Fibroblast of lung (primary cell): ENCODE results near the gene TNS3. TPM values are rescaled to one million over a fixed set of nuclear protein-coding genes. Genes with fewer than 3 reads are reported as not detected.

ENCODE experiments used
- DNase-seq, 2 donors: peaks; one replicate each; pipeline versions ENCODE4 v3.0.0 to v3.0.0-alpha.2; 2010; ENCODE audit warnings: low read depth in 2 of 2
- H2AFZ ChIP-seq: 2 replicates; pipeline ENCODE4 v1.5.1; 2012; ENCODE audit warnings: low read length, control low read depth, inconsistent platforms
- H3K27ac ChIP-seq: 2 replicates; pipeline ENCODE4 v1.5.1; 2011; ENCODE audit warnings: low read length, control low read depth; ENCODE audit not compliant: insufficient read depth
- H3K27me3 ChIP-seq: 2 replicates; pipeline ENCODE4 v1.5.1; 2011; ENCODE audit warnings: mild to moderate bottlenecking, low read length; ENCODE audit not compliant: control insufficient read depth, insufficient read depth
- H3K36me3 ChIP-seq: 2 replicates; pipeline ENCODE4 v1.5.1; 2011; ENCODE audit warnings: low read length; ENCODE audit not compliant: control insufficient read depth, insufficient read depth
- H3K4me1 ChIP-seq: 2 replicates; pipeline ENCODE4 v1.5.1; 2011; ENCODE audit warnings: low read length; ENCODE audit not compliant: control insufficient read depth, insufficient read depth; ENCODE audit errors: extremely low read depth
- H3K4me2 ChIP-seq: 2 replicates; pipeline ENCODE4 v1.5.1; 2011; ENCODE audit warnings: low read length, control low read depth; ENCODE audit not compliant: insufficient read depth; ENCODE audit errors: extremely low read depth
- H3K4me3 ChIP-seq, 4 experiments: fragments of 200-600 bp in 1 of 4; sonication (generic) in 1 of 4; replicated peaks in 1 of 4; 2 replicates each; pipeline ENCODE4 v1.5.1; 2011 to 2016; ENCODE audit warnings: low read length in 4 of 4, low read depth in 3 of 4, mild to moderate bottlenecking in 3 of 4, control low read depth in 2 of 4, inconsistent platforms in 1 of 4, mixed read lengths in 1 of 4; ENCODE audit not compliant: insufficient read depth in 1 of 4; ENCODE audit errors: control extremely low read depth in 1 of 4
- H3K79me2 ChIP-seq: 2 replicates; pipeline ENCODE4 v1.5.1; 2012; ENCODE audit warnings: mild to moderate bottlenecking, low read length, inconsistent platforms; ENCODE audit not compliant: control insufficient read depth, insufficient read depth
- H3K9ac ChIP-seq: 2 replicates; pipeline ENCODE4 v1.5.1; 2011; ENCODE audit warnings: mild to moderate bottlenecking, low read length, control low read depth; ENCODE audit not compliant: insufficient read depth
- H3K9me3 ChIP-seq: 2 replicates; pipeline ENCODE4 v1.5.1; 2012; ENCODE audit warnings: low read depth, low read length; ENCODE audit not compliant: control insufficient read depth, insufficient read depth
- H4K20me1 ChIP-seq: 2 replicates; pipeline ENCODE4 v1.5.1; 2011; ENCODE audit warnings: low read length; ENCODE audit not compliant: control insufficient read depth, insufficient read depth; ENCODE audit errors: extremely low read depth
- CTCF ChIP-seq, 2 donors: IDR thresholded peaks in 1 of 2; conservative IDR thresholded peaks in 1 of 2; 1 replicate in 1 of 2; 2 replicates in 1 of 2; pipeline ENCODE4 v1.5.1; 2011 to 2012; ENCODE audit warnings: low read length in 2 of 2, control low read depth in 1 of 2, inconsistent platforms in 1 of 2, low read depth in 1 of 2, mild to moderate bottlenecking in 1 of 2
- EZH2 ChIP-seq: IDR thresholded peaks from 2 replicates; pipeline ENCODE4 v1.5.1; 2012; ENCODE audit warnings: low read length, control low read depth, mild to moderate bottlenecking; ENCODE audit errors: missing control alignments
- polyA plus RNA-seq, 2 donors: library from polyadenylated mRNA; depleted of rRNA in 1 of 2; stranded (reverse) in 1 of 2; unstranded in 1 of 2; fragments of >200 nt; gene quantifications; 2 replicates each; pipeline ENCODE4 v1.2.1, GENCODE V29; 2011 to 2012; ENCODE audit warnings: missing spikeins in 1 of 2
- total RNA-seq: library from RNA; depleted of rRNA; stranded (reverse); fragments of >200 nt; gene quantifications from 2 replicates; pipeline ENCODE4 v1.2.1, GENCODE V29; 2014

Gene TNS3
- total and polyA plus RNA-seq, 2 donors (not counting 1 experiment from before 2014, with no cell fraction given) = 74.4 to 88.8 TPM

- TF ChIP-seq EZH2 (no peak), CTCF (conservative IDR thresholded peaks at IDR 0.05 in 1 of 2, IDR thresholded peaks at IDR 0.05 in 1 of 2; ENCODE audit: low read depth in 1 of 2, low read length in 2 of 2) (no peak)
- peaks cover 2% of the 10 kb centered on the region for H3K4me1 ChIP-seq
- no peaks in the 10 kb centered on the region for H3K27me3 ChIP-seq
- DNase-seq = no peak
- no peak overlapping the region for H3K4me3 ChIP-seq
- no peak overlapping the region for H2AFZ ChIP-seq
- H3K9ac ChIP-seq = no peak overlapping the region
- no peaks in the 10 kb centered on the region for H4K20me1 ChIP-seq
- H3K27ac ChIP-seq = no peak overlapping the region
- no peak overlapping the region for H3K4me2 ChIP-seq
- peaks cover 11% of the 10 kb centered on the region for H3K79me2 ChIP-seq
- no peaks in the 10 kb centered on the region for H3K9me3 ChIP-seq
- H3K36me3 ChIP-seq = no peaks in the 10 kb centered on the region
These were observed 220.7 kb downstream of the TNS3 start for GRCh38 chr7:47361236-47361635.

DNA sequence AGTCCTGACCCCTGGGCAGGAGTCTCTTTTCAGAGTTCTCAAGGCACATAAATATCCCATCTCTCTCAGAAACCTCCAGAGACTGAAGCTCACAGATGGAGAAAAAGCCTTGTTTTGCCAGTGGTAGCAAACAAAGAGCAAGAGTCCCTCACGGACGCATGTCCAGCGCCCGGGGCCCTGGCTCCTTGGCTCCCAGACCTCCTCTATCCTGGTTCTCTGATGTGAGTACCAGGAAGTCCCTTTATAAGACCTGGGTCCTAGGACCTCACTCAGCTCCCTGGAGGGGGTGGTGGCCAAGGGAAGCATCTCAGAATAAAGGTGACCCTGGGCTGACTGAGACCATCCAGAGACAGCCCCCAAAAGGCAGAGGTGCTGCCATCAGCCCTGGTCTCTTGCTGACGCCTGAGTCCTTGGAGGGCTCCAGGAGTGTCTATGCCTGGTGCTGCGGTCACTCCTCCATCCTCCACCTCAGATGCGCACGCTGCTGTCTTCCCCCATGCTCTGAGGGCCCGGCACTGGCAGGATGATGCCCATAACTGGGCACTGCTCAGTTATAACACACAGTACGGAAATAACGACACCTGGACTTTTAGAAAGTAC lies 221.5 kb downstream of the TNS3 start:
- Histone ChIP-seq H4K20me1 (no peaks in the 10 kb centered on the region), H3K27ac (no peak overlapping the region), H3K27me3 (no peaks in the 10 kb centered on the region), H3K79me2 (peaks cover 11% of the 10 kb centered on the region), H3K9ac (no peak overlapping the region), H3K9me3 (no peaks in the 10 kb centered on the region), H3K4me2 (no peak overlapping the region), H3K4me1 (peaks cover 2% of the 10 kb centered on the region), H2AFZ (no peak overlapping the region), H3K4me3 (no peak overlapping the region), H3K36me3 (no peaks in the 10 kb centered on the region)
- no peak for DNase-seq
- TF ChIP-seq EZH2 (no peak), CTCF (conservative IDR thresholded peaks at IDR 0.05 in 1 of 2, IDR thresholded peaks at IDR 0.05 in 1 of 2; ENCODE audit: low read depth in 1 of 2, low read length in 2 of 2) (no peak)

DNA sequence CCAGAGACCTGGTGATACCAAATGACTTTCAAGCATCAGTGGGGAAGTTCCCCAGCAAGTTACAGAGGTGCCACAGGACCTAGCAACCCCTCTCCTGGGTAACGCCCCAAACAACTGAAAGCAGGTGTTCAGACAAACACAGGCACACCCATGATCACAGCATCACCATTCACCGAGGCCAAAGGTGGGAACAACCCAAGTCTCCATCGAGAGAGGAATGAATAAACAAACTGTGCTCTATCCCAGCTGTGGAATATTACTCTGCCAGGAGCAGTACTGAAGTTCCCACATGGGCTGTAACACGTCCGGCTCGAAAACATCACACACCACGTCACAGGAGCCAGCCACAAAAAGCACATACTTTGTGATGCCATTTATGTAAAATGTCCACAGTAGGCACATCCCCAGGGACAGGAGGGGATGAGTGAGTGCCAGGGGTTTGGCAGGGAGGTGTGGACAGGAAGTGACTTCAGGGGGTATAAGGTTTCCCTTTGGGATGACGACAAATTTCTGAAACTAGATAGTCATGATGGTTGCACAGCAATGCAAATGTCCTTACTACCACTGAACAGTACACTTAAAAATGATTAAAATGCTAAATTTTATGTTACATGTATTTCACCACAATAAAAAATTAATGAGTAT lies 222.8 kb downstream of the TNS3 start:
- Histone ChIP-seq H4K20me1 (no peaks in the 10 kb centered on the region), H3K9me3 (no peaks in the 10 kb centered on the region), H3K27ac (no peak overlapping the region), H3K79me2 (peaks cover 11% of the 10 kb centered on the region), H3K9ac (no peak overlapping the region), H3K36me3 (no peaks in the 10 kb centered on the region), H3K27me3 (no peaks in the 10 kb centered on the region), H3K4me3 (no peak overlapping the region), H3K4me1 (peaks cover 2% of the 10 kb centered on the region), H3K4me2 (no peak overlapping the region), H2AFZ (no peak overlapping the region)
- no peak for DNase-seq
- no peak for TF ChIP-seq EZH2
- TF ChIP-seq CTCF (conservative IDR thresholded peaks at IDR 0.05 in 1 of 2, IDR thresholded peaks at IDR 0.05 in 1 of 2; ENCODE audit: low read depth in 1 of 2, low read length in 2 of 2) = no peak
